ENCODE data around the gene TBC1D22B. TPM values are rescaled to one million over a fixed set of nuclear protein-coding genes. Genes with fewer than 3 reads are reported as not detected.

The TBC1D22B gene
- total and polyA plus RNA-seq, 2 of the 13 experiments (the other 11 are each of a cell fraction or from before 2014, with no cell fraction given): 9.7 to 12.9 TPM

DNA sequence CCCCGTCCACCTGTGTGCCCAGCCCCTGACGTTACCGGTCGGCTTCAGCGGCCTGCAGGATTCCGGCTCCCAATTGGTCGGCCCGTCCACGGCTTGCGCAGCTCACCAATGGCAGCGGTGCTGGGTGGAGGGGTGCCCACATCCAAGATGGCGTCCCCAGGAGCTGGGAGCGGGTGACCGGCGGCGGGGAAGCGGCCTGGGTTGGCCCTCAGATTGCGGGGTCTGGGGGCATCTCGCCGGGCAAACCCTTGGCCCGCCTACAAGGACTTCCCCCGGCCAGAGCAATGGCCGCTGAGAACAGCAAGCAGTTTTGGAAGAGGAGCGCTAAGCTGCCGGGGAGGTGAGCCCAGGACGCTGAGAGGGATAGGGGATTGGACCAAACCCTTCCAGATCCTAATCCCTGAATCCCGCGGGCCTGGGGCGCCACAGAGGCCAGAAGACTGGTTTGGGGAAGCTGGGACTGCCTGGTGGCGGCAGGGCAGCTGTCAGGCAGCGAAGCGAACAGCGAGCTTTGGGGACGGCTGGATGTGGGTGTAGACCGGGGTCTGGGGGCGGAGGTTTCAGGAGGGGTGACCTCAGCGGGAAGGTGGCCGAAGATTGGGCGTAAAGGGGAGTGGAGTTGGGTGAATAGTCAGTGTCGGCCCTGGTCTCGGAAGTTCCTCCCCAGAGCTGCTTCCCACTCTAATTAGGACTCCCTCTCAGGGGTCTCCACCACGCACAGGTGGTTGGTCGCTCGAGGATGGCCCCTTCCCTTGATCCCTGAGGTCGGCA is at the start of gene TBC1D22B, which contains the start of gene TMEM217 (continued):
- TF ChIP-seq ZNF431 (CRISPR knock-in tag; IDR thresholded peaks at IDR 0.05; ENCODE audit: borderline replicate concordance, low read depth) (no peak), NFATC3 (CRISPR knock-in tag; IDR thresholded peaks at IDR 0.05) (peak; percentile 26; the same call in 1 of the 2 replicates), NFYB (CRISPR knock-in tag; IDR thresholded peaks at IDR 0.05) (peak; percentile 100), WIZ (CRISPR knock-in tag; IDR thresholded peaks at IDR 0.05) (peak; percentile 95), ERF (CRISPR knock-in tag; IDR thresholded peaks at IDR 0.05) (peak; percentile 55), POLR2AphosphoS5 (IDR thresholded peaks at IDR 0.05; ENCODE audit: low read depth, low read length) (peak; percentile 75), FOXA1 (IDR thresholded peaks at IDR 0.05) (no peak), FOXA1 (CRISPR knock-in tag; IDR thresholded peaks at IDR 0.05) (no peak; the same call in 1 of the 2 replicates), FOSL2 (CRISPR knock-in tag; IDR thresholded peaks at IDR 0.05) (no peak; the same call in 1 of the 2 replicates), SMC3 (IDR thresholded peaks at IDR 0.05; ENCODE audit: low read length) (no peak), NCOR1 (IDR thresholded peaks at IDR 0.05; ENCODE audit: borderline replicate concordance, low read length) (no peak), SRSF1 (optimal IDR thresholded peaks at IDR 0.05; ENCODE audit: low read depth, low read length) (no peak), MED1 (CRISPR knock-in tag; IDR thresholded peaks at IDR 0.05) (no peak), IKZF1 (IDR thresholded peaks at IDR 0.05) (no peak), SYNCRIP (IDR thresholded peaks at IDR 0.05; ENCODE audit: insufficient read depth, low read depth, low read length) (no peak), THAP11 (CRISPR knock-in tag; IDR thresholded peaks at IDR 0.05) (peak; percentile 89), TP53 (CRISPR knock-in tag; conservative IDR thresholded peaks at IDR 0.05) (no peak), SP4 (CRISPR knock-in tag; IDR thresholded peaks at IDR 0.05) (peak; percentile 92), ZNF816 (CRISPR knock-in tag; IDR thresholded peaks at IDR 0.05; ENCODE audit: borderline replicate concordance) (peak; percentile 76; the same call in 1 of the 2 replicates)
- TF ChIP-seq, protein P1, sequence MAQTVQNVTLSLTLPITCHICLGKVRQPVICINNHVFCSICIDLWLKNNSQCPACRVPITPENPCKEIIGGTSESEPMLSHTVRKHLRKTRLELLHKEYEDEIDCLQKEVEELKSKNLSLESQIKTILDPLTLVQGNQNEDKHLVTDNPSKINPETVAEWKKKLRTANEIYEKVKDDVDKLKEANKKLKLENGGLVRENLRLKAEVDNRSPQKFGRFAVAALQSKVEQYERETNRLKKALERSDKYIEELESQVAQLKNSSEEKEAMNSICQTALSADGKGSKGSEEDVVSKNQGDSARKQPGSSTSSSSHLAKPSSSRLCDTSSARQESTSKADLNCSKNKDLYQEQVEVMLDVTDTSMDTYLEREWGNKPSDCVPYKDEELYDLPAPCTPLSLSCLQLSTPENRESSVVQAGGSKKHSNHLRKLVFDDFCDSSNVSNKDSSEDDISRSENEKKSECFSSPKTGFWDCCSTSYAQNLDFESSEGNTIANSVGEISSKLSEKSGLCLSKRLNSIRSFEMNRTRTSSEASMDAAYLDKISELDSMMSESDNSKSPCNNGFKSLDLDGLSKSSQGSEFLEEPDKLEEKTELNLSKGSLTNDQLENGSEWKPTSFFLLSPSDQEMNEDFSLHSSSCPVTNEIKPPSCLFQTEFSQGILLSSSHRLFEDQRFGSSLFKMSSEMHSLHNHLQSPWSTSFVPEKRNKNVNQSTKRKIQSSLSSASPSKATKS (CRISPR knock-in tag; IDR thresholded peaks at IDR 0.05): no peak
- TF ChIP-seq, protein P2, sequence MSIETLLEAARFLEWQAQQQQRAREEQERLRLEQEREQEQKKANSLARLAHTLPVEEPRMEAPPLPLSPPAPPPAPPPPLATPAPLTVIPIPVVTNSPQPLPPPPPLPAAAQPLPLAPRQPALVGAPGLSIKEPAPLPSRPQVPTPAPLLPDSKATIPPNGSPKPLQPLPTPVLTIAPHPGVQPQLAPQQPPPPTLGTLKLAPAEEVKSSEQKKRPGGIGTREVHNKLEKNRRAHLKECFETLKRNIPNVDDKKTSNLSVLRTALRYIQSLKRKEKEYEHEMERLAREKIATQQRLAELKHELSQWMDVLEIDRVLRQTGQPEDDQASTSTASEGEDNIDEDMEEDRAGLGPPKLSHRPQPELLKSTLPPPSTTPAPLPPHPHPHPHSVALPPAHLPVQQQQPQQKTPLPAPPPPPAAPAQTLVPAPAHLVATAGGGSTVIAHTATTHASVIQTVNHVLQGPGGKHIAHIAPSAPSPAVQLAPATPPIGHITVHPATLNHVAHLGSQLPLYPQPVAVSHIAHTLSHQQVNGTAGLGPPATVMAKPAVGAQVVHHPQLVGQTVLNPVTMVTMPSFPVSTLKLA (IDR thresholded peaks at IDR 0.05): no peak
- TF ChIP-seq, protein P3, sequence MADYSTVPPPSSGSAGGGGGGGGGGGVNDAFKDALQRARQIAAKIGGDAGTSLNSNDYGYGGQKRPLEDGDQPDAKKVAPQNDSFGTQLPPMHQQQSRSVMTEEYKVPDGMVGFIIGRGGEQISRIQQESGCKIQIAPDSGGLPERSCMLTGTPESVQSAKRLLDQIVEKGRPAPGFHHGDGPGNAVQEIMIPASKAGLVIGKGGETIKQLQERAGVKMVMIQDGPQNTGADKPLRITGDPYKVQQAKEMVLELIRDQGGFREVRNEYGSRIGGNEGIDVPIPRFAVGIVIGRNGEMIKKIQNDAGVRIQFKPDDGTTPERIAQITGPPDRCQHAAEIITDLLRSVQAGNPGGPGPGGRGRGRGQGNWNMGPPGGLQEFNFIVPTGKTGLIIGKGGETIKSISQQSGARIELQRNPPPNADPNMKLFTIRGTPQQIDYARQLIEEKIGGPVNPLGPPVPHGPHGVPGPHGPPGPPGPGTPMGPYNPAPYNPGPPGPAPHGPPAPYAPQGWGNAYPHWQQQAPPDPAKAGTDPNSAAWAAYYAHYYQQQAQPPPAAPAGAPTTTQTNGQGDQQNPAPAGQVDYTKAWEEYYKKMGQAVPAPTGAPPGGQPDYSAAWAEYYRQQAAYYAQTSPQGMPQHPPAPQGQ (CRISPR knock-in tag; IDR thresholded peaks at IDR 0.05; ENCODE audit: borderline replicate concordance): no peak

All from HepG2 (cell line).